PC-3 (cell line): ENCODE measurements around the gene TIMP2.

ENCODE experiments used
- EZH2 ChIP-seq: fragments of 300-600 bp; sonication (generic); IDR thresholded peaks from one replicate; pipeline ENCODE4 v1.6.1; 2017; ENCODE audit warnings: antibody characterized with exemption, mild to moderate bottlenecking, low read length; ENCODE audit not compliant: unreplicated experiment
- EZH2phosphoT487 ChIP-seq: fragments of 300-600 bp; sonication (generic); IDR thresholded peaks from 2 replicates; pipeline ENCODE4 v1.6.1; 2018; ENCODE audit warnings: mild to moderate bottlenecking, antibody characterized with exemption, low read length, borderline replicate concordance
- TF ChIP-seq, protein P1 (sequence below): fragments of 300-600 bp; sonication (generic); conservative IDR thresholded peaks from 2 replicates; pipeline ENCODE4 v1.5.1; 2017; ENCODE audit warnings: antibody characterized with exemption, low read depth, mild to moderate bottlenecking, low read length

GRCh38 chr17:78958641-78959127 is 33.5 kb upstream of the TIMP2 start:
- TF ChIP-seq EZH2phosphoT487 (no peak), EZH2 (no peak)
- TF ChIP-seq, protein P1, sequence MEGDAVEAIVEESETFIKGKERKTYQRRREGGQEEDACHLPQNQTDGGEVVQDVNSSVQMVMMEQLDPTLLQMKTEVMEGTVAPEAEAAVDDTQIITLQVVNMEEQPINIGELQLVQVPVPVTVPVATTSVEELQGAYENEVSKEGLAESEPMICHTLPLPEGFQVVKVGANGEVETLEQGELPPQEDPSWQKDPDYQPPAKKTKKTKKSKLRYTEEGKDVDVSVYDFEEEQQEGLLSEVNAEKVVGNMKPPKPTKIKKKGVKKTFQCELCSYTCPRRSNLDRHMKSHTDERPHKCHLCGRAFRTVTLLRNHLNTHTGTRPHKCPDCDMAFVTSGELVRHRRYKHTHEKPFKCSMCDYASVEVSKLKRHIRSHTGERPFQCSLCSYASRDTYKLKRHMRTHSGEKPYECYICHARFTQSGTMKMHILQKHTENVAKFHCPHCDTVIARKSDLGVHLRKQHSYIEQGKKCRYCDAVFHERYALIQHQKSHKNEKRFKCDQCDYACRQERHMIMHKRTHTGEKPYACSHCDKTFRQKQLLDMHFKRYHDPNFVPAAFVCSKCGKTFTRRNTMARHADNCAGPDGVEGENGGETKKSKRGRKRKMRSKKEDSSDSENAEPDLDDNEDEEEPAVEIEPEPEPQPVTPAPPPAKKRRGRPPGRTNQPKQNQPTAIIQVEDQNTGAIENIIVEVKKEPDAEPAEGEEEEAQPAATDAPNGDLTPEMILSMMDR, result no peak
